PFSK-1 (cell line): Measurements from ENCODE around the gene SFT2D1.

Experiments used
- FOXP2 ChIP-seq: optimal IDR thresholded peaks from 2 replicates; pipeline ENCODE3; 2011; ENCODE audit warnings: borderline replicate concordance, control low read depth, inconsistent platforms; ENCODE audit not compliant: insufficient read depth; ENCODE audit errors: extremely low read length, extremely low read depth
- POLR2AphosphoS5 ChIP-seq: IDR thresholded peaks from 2 replicates; pipeline ENCODE4 v1.6.1; 2012; ENCODE audit warnings: low read depth, mild to moderate bottlenecking, control low read depth, low read length, moderate library complexity
- REST ChIP-seq, 2 experiments: IDR thresholded peaks; 2 replicates each; pipeline versions ENCODE4 v1.6.1 to v1.8.0; 2011 to 2012; ENCODE audit warnings: low read depth in 2 of 2, low read length in 2 of 2, control low read depth in 1 of 2, inconsistent platforms in 1 of 2, mild to moderate bottlenecking in 1 of 2, moderate library complexity in 1 of 2; ENCODE audit not compliant: insufficient read depth in 1 of 2
- SIN3A ChIP-seq: IDR thresholded peaks from 2 replicates; pipeline ENCODE4 v1.6.1; 2012; ENCODE audit warnings: mild to moderate bottlenecking, low read length, moderate library complexity, borderline replicate concordance; ENCODE audit not compliant: insufficient read depth
- TAF1 ChIP-seq: IDR thresholded peaks from 2 replicates; pipeline ENCODE4 v1.6.1; 2012; ENCODE audit warnings: low read length, control low read depth, borderline replicate concordance; ENCODE audit not compliant: insufficient read depth

Gene SFT2D1

GRCh38 chr6:166274739-166275370 lies 67.5 kb downstream of the SFT2D1 start:
- TF ChIP-seq REST (IDR thresholded peaks at IDR 0.05; ENCODE audit: insufficient read depth in 1 of 2, low read depth in 2 of 2, low read length in 2 of 2) (no peak), TAF1 (no peak), POLR2AphosphoS5 (no peak), SIN3A (no peak), FOXP2 (no peak)

- TF ChIP-seq REST (IDR thresholded peaks at IDR 0.05; ENCODE audit: insufficient read depth in 1 of 2, low read depth in 2 of 2, low read length in 2 of 2) (no peak), TAF1 (no peak), POLR2AphosphoS5 (no peak), SIN3A (no peak), FOXP2 (no peak)
These were observed 68.2 kb downstream of the SFT2D1 start for GRCh38 chr6:166274163-166274562.

- TF ChIP-seq TAF1 (no peak), POLR2AphosphoS5 (no peak), FOXP2 (no peak), SIN3A (no peak), REST (IDR thresholded peaks at IDR 0.05; ENCODE audit: insufficient read depth in 1 of 2, low read depth in 2 of 2, low read length in 2 of 2) (no peak)
These were observed 71.0 kb downstream of the SFT2D1 start for GRCh38 chr6:166271376-166271765.

GRCh38 chr6:166270706-166271375 lies 71.5 kb downstream of the SFT2D1 start:
- TF ChIP-seq POLR2AphosphoS5 (no peak), REST (IDR thresholded peaks at IDR 0.05; ENCODE audit: insufficient read depth in 1 of 2, low read depth in 2 of 2, low read length in 2 of 2) (no peak), TAF1 (no peak), SIN3A (no peak), FOXP2 (no peak)
